PC-9 (cell line): ENCODE results near the gene HPD. TPM values are rescaled to one million over a fixed set of nuclear protein-coding genes. Genes with fewer than 3 reads are reported as not detected.

ENCODE experiments used
- BruUV-seq: library from RNA; stranded (reverse); fragments of 400-500 nt; replicated peaks from 2 replicates; lab custom pipeline; 2021; lab: Mats Ljungman, UMichigan
- CTCF ChIA-PET: fragments of 300-600 bp; sonication (Branson Sonifier 250); formaldehyde crosslinking; loops from one replicate; lab custom pipeline; 2022; ENCODE audit warnings: antibody characterized with exemption; lab: Charles Lee
- POLR2A ChIA-PET: fragments of 300-600 bp; sonication (Branson Sonifier 250); formaldehyde crosslinking; loops from one replicate; lab custom pipeline; 2022; ENCODE audit warnings: antibody characterized with exemption; ENCODE audit not compliant: unreplicated experiment; lab: Charles Lee
- DNase-seq, 2 experiments: peaks; one replicate each; pipeline versions ENCODE4 v3.0.0 to v3.0.0-alpha.2; 2015 to 2022; ENCODE audit warnings: mixed read lengths in 1 of 2
- H2AFZ ChIP-seq: fragments of 200-600 bp; sonication (generic); 2 replicates; pipeline ENCODE4 v1.8.1; 2017; ENCODE audit warnings: antibody characterized with exemption
- H3F3A ChIP-seq: fragments of 200-600 bp; sonication (generic); 2 replicates; pipeline ENCODE4 v1.8.1; 2017; ENCODE audit warnings: antibody characterized with exemption, mild to moderate bottlenecking, low read depth; ENCODE audit not compliant: insufficient read depth
- H3K27ac ChIP-seq: fragments of 200-600 bp; sonication (generic); 2 replicates; pipeline ENCODE4 v1.6.1; 2016; ENCODE audit warnings: mixed run types
- H3K27me3 ChIP-seq: fragments of 200-600 bp; sonication (generic); 2 replicates; pipeline ENCODE4 v1.6.1; 2016; ENCODE audit warnings: low read depth, mixed run types; ENCODE audit not compliant: insufficient read depth
- H3K36me3 ChIP-seq: fragments of 200-600 bp; sonication (generic); 2 replicates; pipeline ENCODE4 v1.6.1; 2016; ENCODE audit warnings: low read depth, mixed run types
- H3K4me1 ChIP-seq: fragments of 200-600 bp; sonication (generic); replicated peaks from 2 replicates; pipeline ENCODE4 v1.6.1; 2016; ENCODE audit warnings: mixed run types; ENCODE audit not compliant: insufficient read depth
- H3K4me2 ChIP-seq: fragments of 200-600 bp; sonication (generic); 2 replicates; pipeline ENCODE4 v1.6.1; 2017; ENCODE audit warnings: mixed run types
- H3K4me3 ChIP-seq: fragments of 200-600 bp; sonication (generic); 2 replicates; pipeline ENCODE4 v1.6.1; 2016; ENCODE audit warnings: mixed run types
- H3K79me2 ChIP-seq: fragments of 200-600 bp; sonication (generic); 2 replicates; pipeline ENCODE4 v1.6.1; 2017; ENCODE audit warnings: low read depth, mixed run types
- H3K9me2 ChIP-seq: fragments of 200-600 bp; sonication (generic); 2 replicates; pipeline ENCODE4 v1.8.1; 2017; ENCODE audit warnings: mild to moderate bottlenecking; ENCODE audit not compliant: insufficient read depth
- H3K9me3 ChIP-seq: fragments of 200-600 bp; sonication (generic); 2 replicates; pipeline ENCODE4 v1.8.1; 2016; ENCODE audit warnings: low read depth; ENCODE audit not compliant: insufficient read depth
- H4K20me1 ChIP-seq: fragments of 200-600 bp; sonication (generic); 2 replicates; pipeline ENCODE4 v1.8.1; 2017; ENCODE audit not compliant: insufficient read depth
- CTCF ChIP-seq: fragments of 200-600 bp; sonication (generic); conservative IDR thresholded peaks from 2 replicates; pipeline ENCODE4 v1.6.1; 2017; ENCODE audit warnings: mixed run types, antibody characterized with exemption, mild to moderate bottlenecking, moderate library complexity
- EZH2 ChIP-seq: fragments of 200-600 bp; sonication (generic); IDR thresholded peaks from 2 replicates; pipeline ENCODE4 v1.8.0; 2017; ENCODE audit warnings: antibody characterized with exemption, low read depth
- intact Hi-C: fragments of 100-400 bp; cut with micrococcal nuclease; formaldehyde crosslinking; loops from one replicate; pipeline ENCODE4 v1.10.0; 2022; ENCODE audit not compliant: unreplicated experiment
- total RNA-seq: library from RNA; stranded (reverse); gene quantifications from 2 replicates; pipeline ENCODE4 v1.2.3, GENCODE V29; 2021

The HPD gene
- total RNA-seq, 1 experiment from 2014 or later: 0.92 TPM

GRCh38 chr12:121809712-121810116 is 48.9 kb downstream of the HPD start:
- BruUV-seq: no TSS peak

GRCh38 chr12:121808623-121809022 is 50.0 kb downstream of the HPD start:
- Histone ChIP-seq H3K36me3 (no peaks in the 10 kb centered on the region), H3K27ac (no peak overlapping the region), H3K4me3 (no peak overlapping the region), H3K4me2 (no peak overlapping the region), H2AFZ (no peak overlapping the region), H3K9me3 (no peaks in the 10 kb centered on the region), H3F3A (peaks cover 14% of the 10 kb centered on the region), H4K20me1 (peaks cover 34% of the 10 kb centered on the region), H3K9me2 (no peaks in the 10 kb centered on the region), H3K4me1 (peaks cover 27% of the 10 kb centered on the region), H3K79me2 (peaks cover 66% of the 10 kb centered on the region), H3K27me3 (no peaks in the 10 kb centered on the region)
- BruUV-seq: no TSS peak
- ChIA-PET CTCF (no interaction called here), POLR2A (interaction anchor here (0.7 kb wide), 1 partner anchor 231 kb away, joined by 4 read pairs; no protein-coding TSS in a partner anchor)
- TF ChIP-seq EZH2 (no peak), CTCF (no peak)
- no peak for DNase-seq
- intact Hi-C loops: no loop called here

More at GRCh38 chr12:121809712-121810116, 48.9 kb downstream of the HPD start:
- Histone ChIP-seq H3F3A (peaks cover 13% of the 10 kb centered on the region; the same call in 1 of the 2 replicates), H3K4me2 (no peak overlapping the region), H3K4me3 (no peak overlapping the region), H3K79me2 (peaks cover 65% of the 10 kb centered on the region), H3K36me3 (no peaks in the 10 kb centered on the region), H3K4me1 (peaks cover 27% of the 10 kb centered on the region), H2AFZ (no peak overlapping the region), H3K27me3 (no peaks in the 10 kb centered on the region), H4K20me1 (peaks cover 40% of the 10 kb centered on the region), H3K27ac (no peak overlapping the region), H3K9me2 (no peaks in the 10 kb centered on the region), H3K9me3 (no peaks in the 10 kb centered on the region)
- no peak for TF ChIP-seq CTCF
- no peak for TF ChIP-seq EZH2
- no peak for DNase-seq
- CTCF ChIA-PET: no interaction called here
- intact Hi-C loops: no loop called here
- POLR2A ChIA-PET: no interaction called here

- Histone ChIP-seq H3K27ac (no peak overlapping the region), H3K4me3 (no peak overlapping the region), H4K20me1 (peaks cover 26% of the 10 kb centered on the region), H3K4me1 (peaks cover 27% of the 10 kb centered on the region), H3K79me2 (peaks cover 58% of the 10 kb centered on the region), H3K9me3 (no peaks in the 10 kb centered on the region), H3K4me2 (no peak overlapping the region), H3K36me3 (no peaks in the 10 kb centered on the region), H3K9me2 (no peaks in the 10 kb centered on the region), H3K27me3 (no peaks in the 10 kb centered on the region), H3F3A (peaks cover 22% of the 10 kb centered on the region), H2AFZ (no peak overlapping the region)
- no TSS peak for BruUV-seq
- ChIA-PET CTCF (interaction anchor here (0.5 kb wide), 1 partner anchor 11 kb away, joined by 7 read pairs; no protein-coding TSS in a partner anchor), POLR2A (no interaction called here)
- no peak for TF ChIP-seq EZH2
- TF ChIP-seq CTCF: no peak
- no peak for DNase-seq
- intact Hi-C loops: no loop called here
Observed at GRCh38 chr12:121807642-121808347, 50.9 kb downstream of the HPD start.
